ENCODE measurements around the gene STC2. TPM values are rescaled to one million over a fixed set of nuclear protein-coding genes. Genes with fewer than 3 reads are reported as not detected.

The STC2 gene
- total and polyA plus RNA-seq, 7 donors: 2.1 to 25.7 (median 9.2) TPM

DNA sequence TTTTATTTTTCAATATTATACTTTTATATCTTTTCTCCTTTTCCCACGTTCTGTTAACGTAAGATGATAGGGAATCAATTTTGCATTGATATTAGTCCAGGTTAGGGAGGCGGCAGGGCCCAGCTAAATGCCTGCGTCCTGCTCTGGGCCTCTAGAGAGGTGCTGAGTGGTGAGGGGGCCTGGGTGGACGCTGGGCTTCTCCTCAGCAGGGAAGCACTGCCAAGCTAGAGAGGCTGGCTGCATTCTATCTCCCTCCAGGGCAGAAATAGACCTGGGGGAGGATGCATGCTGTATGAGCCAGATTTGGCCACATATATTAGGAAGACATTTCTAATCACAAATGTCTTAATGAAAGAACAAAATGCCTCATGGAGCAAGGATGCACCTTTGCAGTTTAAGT, 49.6 kb downstream of the STC2 start:
- TF ChIP-seq, protein P1, sequence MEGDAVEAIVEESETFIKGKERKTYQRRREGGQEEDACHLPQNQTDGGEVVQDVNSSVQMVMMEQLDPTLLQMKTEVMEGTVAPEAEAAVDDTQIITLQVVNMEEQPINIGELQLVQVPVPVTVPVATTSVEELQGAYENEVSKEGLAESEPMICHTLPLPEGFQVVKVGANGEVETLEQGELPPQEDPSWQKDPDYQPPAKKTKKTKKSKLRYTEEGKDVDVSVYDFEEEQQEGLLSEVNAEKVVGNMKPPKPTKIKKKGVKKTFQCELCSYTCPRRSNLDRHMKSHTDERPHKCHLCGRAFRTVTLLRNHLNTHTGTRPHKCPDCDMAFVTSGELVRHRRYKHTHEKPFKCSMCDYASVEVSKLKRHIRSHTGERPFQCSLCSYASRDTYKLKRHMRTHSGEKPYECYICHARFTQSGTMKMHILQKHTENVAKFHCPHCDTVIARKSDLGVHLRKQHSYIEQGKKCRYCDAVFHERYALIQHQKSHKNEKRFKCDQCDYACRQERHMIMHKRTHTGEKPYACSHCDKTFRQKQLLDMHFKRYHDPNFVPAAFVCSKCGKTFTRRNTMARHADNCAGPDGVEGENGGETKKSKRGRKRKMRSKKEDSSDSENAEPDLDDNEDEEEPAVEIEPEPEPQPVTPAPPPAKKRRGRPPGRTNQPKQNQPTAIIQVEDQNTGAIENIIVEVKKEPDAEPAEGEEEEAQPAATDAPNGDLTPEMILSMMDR (IDR thresholded peaks at IDR 0.05): no peak
- WGBS, 3 donors: 69 to 78% (median 72%) methylated on average over 5 of the region's 5 CpGs
- H3K27me3 ChIP-seq (ENCODE audit: insufficient read depth in 3 of 3, low read length in 2 of 3): peaks cover 0 to 28% (median 1%) of the 10 kb centered on the region in 3 donors
- no peak overlapping the region for H3K4me3 ChIP-seq
- ATAC-seq (no peak), DNase-seq (no peak)
- no peaks in the 10 kb centered on the region for H3K9me3 ChIP-seq
- H3K36me3 ChIP-seq (ENCODE audit: insufficient read depth in 1 of 2, low read depth in 1 of 2): no peaks in the 10 kb centered on the region
- H3K4me1 ChIP-seq: no peaks in the 10 kb centered on the region
- H3K27ac ChIP-seq: no peak overlapping the region
- intact Hi-C loops (cut with DNase I): no loop called here

DNA sequence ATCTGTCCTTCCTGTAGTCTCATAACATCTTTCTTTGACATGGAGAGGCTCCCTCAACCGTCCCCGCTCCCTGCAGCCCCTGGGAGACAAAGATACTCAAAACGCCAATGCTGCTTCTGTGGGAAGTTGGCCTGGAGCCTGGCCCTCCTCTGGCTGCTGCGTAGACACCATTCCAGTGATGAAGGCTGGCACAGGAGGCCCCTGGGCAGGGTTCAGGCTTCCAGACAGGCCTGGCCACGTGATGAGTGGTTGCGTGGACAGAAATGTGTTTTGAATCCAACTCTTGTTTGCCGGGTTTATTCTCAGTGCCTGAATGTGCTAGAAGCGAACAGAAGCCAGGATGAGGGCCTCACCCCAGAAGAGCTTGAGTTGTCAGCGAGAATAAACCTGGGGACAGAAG, 50.0 kb downstream of the STC2 start:
- TF ChIP-seq, protein P1 (IDR thresholded peaks at IDR 0.05): no peak
- intact Hi-C loops (cut with DNase I): no loop called here
- DNase-seq (no peak), ATAC-seq (peak in 1 of 4 donors; percentile 54)
- H3K27me3 ChIP-seq (ENCODE audit: insufficient read depth in 3 of 3, low read length in 2 of 3): peaks cover 0 to 23% (median 1%) of the 10 kb centered on the region in 3 donors
- no peak overlapping the region for H3K4me3 ChIP-seq
- H3K36me3 ChIP-seq (ENCODE audit: insufficient read depth in 1 of 2, low read depth in 1 of 2): no peaks in the 10 kb centered on the region
- no peak overlapping the region for H3K27ac ChIP-seq
- WGBS, 3 donors: 37 to 42% (median 39%) methylated on average over 9 of the region's 9 CpGs
- no peaks in the 10 kb centered on the region for H3K4me1 ChIP-seq
- no peaks in the 10 kb centered on the region for H3K9me3 ChIP-seq

DNA sequence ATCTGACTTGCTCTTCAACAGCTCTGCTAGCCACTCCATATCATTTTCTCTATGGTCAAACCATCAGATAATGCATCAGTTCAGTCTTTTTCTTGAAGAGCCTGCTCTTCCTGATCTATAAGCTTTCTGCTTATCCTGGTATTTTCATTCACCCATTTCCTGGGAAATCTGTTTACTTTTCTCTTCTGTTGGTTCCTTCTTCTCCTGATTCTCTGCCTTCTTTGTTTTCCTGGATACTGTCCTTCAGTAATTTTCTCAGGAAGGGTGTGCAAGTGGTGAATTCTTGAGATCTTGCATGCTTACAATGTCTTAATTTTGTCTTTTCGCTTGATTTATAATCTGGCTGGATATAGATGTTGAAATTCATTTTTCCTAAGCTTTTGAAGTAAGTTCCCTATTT, 53.4 kb downstream of the STC2 start:
- no peak overlapping the region for H3K4me3 ChIP-seq
- DNase-seq (no peak), ATAC-seq (no peak)
- 83 to 90% (median 83%) methylated on average over 1 of the region's 1 CpG for WGBS, 3 donors
- H3K27ac ChIP-seq: no peak overlapping the region
- H3K36me3 ChIP-seq (ENCODE audit: insufficient read depth in 1 of 2, low read depth in 1 of 2): no peaks in the 10 kb centered on the region
- TF ChIP-seq, protein P1 (IDR thresholded peaks at IDR 0.05): no peak
- no peaks in the 10 kb centered on the region for H3K9me3 ChIP-seq
- H3K4me1 ChIP-seq: no peaks in the 10 kb centered on the region
- intact Hi-C loops (cut with DNase I): no loop called here
- H3K27me3 ChIP-seq (ENCODE audit: insufficient read depth in 3 of 3, low read length in 2 of 3): peaks cover 0 to 4% (median 2%) of the 10 kb centered on the region in 3 donors

DNA sequence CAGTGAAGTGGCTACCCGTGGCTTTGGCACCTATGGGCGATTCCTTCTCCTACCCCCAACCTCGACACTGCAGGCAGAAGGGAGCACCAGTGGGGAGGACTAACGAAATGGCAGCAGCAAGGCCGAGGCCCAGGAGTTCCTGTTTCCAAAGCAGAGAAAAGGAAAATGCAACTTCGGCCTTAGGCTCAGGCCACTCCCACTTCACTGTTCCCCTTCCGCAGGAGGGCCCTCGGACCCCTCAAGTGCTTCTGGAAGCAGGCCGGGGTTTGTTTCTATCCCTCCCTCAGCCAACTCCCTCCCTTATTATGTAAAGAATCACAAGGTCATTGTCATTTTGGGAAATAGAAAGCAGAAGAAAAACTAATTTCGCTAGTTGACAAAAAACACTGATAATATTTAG, 56.8 kb downstream of the STC2 start:
- H3K27me3 ChIP-seq (ENCODE audit: insufficient read depth in 3 of 3, low read length in 2 of 3): peaks cover 0 to 4% (median 2%) of the 10 kb centered on the region in 3 donors
- TF ChIP-seq, protein P1 (IDR thresholded peaks at IDR 0.05): no peak
- no peak overlapping the region for H3K4me3 ChIP-seq
- H3K27ac ChIP-seq: no peak overlapping the region
- intact Hi-C loops (cut with DNase I): no loop called here
- H3K4me1 ChIP-seq: no peaks in the 10 kb centered on the region
- WGBS, 3 donors: 74 to 82% (median 75%) methylated on average over 10 of the region's 10 CpGs
- DNase-seq (no peak), ATAC-seq (no peak)
- H3K36me3 ChIP-seq (ENCODE audit: insufficient read depth in 1 of 2, low read depth in 1 of 2): no peaks in the 10 kb centered on the region
- no peaks in the 10 kb centered on the region for H3K9me3 ChIP-seq

DNA sequence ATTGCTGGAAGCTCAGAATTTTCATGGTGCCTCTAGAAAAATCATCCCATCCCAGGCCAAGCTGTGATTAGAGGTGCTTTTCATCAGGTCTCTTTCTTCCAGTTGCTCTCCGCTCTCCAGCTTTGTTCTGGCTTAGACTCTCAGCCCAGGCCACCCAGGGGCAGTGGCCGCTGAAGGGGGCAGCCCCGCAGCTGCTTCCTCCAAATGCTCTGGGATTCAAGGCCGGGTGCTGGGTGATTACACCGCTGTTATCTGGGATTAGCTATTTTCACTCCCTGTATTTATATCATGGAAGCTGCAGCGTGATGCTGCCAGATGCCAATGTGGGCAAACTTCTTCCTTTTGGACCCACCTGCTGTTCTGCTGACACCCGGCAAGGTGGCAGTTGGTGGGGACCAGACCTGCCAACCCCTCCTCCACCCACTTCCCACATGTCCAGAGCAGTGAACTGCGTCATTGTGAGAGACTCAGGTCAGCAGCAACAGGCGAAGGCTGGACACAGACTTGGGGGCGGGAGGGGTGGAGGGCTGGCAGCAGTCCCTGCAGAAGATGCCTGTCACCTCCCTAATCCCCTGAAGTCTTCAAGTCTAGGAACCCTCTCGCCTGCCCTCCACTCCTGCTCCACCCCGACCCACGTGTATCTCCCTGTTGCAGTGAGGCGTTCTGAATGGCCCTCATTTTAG, 59.3 kb downstream of the STC2 start:
- no peaks in the 10 kb centered on the region for H3K4me1 ChIP-seq
- no peaks in the 10 kb centered on the region for H3K9me3 ChIP-seq
- TF ChIP-seq, protein P1 (IDR thresholded peaks at IDR 0.05): no peak
- H3K27me3 ChIP-seq (ENCODE audit: insufficient read depth in 3 of 3, low read length in 2 of 3): peaks cover 0 to 9% (median 2%) of the 10 kb centered on the region in 3 donors
- WGBS, 3 donors: 29 to 39% (median 34%) methylated on average over 14 of the region's 14 CpGs
- no peak overlapping the region for H3K4me3 ChIP-seq
- H3K36me3 ChIP-seq (ENCODE audit: insufficient read depth in 1 of 2, low read depth in 1 of 2): no peaks in the 10 kb centered on the region
- DNase-seq: no peak
- no peak for ATAC-seq
- no peak overlapping the region for H3K27ac ChIP-seq
- intact Hi-C loops (cut with DNase I): no loop called here
